Calu3 (cell line): Measurements from ENCODE around the gene LAMTOR2. TPM values are rescaled to one million over a fixed set of nuclear protein-coding genes. Genes with fewer than 3 reads are reported as not detected.

Experiments used
- Bru-seq: library from RNA; stranded (reverse); fragments of 400-500 nt; gene quantifications from one replicate; lab custom pipeline; 2021; lab: Mats Ljungman, UMichigan
- BruChase-seq, 2 experiments: library from RNA; stranded (reverse); fragments of 400-500 nt; gene quantifications; one replicate each; lab custom pipeline; 2021; lab: Mats Ljungman, UMichigan
- BruUV-seq: library from RNA; stranded (reverse); fragments of 400-500 nt; replicated peaks from 2 replicates; lab custom pipeline; 2021; lab: Mats Ljungman, UMichigan
- CTCF ChIA-PET: fragments of 300-600 bp; sonication (Branson Sonifier 250); formaldehyde crosslinking; loops from one replicate; lab custom pipeline; 2022; ENCODE audit warnings: antibody characterized with exemption; lab: Charles Lee
- DNase-seq: peaks from one replicate; pipeline ENCODE4 v3.0.0; 2022
- H3K27ac Mint-ChIP-seq: one replicate; pipeline ENCODE4 v1.8.0; 2022; ENCODE audit warnings: mixed read lengths; ENCODE audit not compliant: unreplicated experiment
- H3K27me3 Mint-ChIP-seq: one replicate; pipeline ENCODE4 v1.8.0; 2022; ENCODE audit warnings: mixed read lengths; ENCODE audit not compliant: unreplicated experiment
- H3K36me3 Mint-ChIP-seq: one replicate; pipeline ENCODE4 v1.8.0; 2022; ENCODE audit warnings: mild to moderate bottlenecking, moderate library complexity, mixed read lengths; ENCODE audit not compliant: insufficient read depth, unreplicated experiment
- H3K4me1 Mint-ChIP-seq: one replicate; pipeline ENCODE4 v1.8.0; 2022; ENCODE audit warnings: mild to moderate bottlenecking, low read depth, mixed read lengths; ENCODE audit not compliant: unreplicated experiment
- H3K4me3 Mint-ChIP-seq: one replicate; pipeline ENCODE4 v1.8.0; 2022; ENCODE audit warnings: mild to moderate bottlenecking, low read depth, moderate library complexity, mixed read lengths; ENCODE audit not compliant: unreplicated experiment
- H3K9me3 Mint-ChIP-seq: one replicate; pipeline ENCODE4 v1.8.0; 2022; ENCODE audit warnings: low read depth, mixed read lengths; ENCODE audit not compliant: unreplicated experiment
- CTCF ChIP-seq: fragments of 200-600 bp; IDR thresholded peaks from one replicate; pipeline ENCODE4 v1.8.0; 2022; ENCODE audit warnings: antibody characterized with exemption; ENCODE audit not compliant: unreplicated experiment
- intact Hi-C: fragments of 100-400 bp; cut with micrococcal nuclease; formaldehyde crosslinking; loops from one replicate; pipeline ENCODE4 v1.10.0; 2022; ENCODE audit not compliant: unreplicated experiment
- long read RNA-seq: library from polyadenylated mRNA; stranded (forward); transcript quantifications from one replicate; pipeline ENCODE4 v2.0.0, GENCODE V29; 2022
- total RNA-seq: library from RNA; stranded (reverse); gene quantifications from 2 replicates; pipeline ENCODE4 v1.2.3, GENCODE V29; 2022

LAMTOR2 gene
- total RNA-seq (69.8 and 69.9 TPM in 2 replicates), Bru-seq, nascent RNA (percentile 66 among the genes with signal in this experiment), BruChase-seq, experiment 1, labeled RNA remaining after a 6-hour chase (percentile 78 among the genes with signal in this experiment), BruChase-seq, experiment 2, labeled RNA remaining after a 2-hour chase (percentile 64 among the genes with signal in this experiment)
- long read RNA-seq, transcript LAMTOR2-203 (4 exons, 655 nt), result major isoform, 245 of 257 reads
- long read RNA-seq, partial matches to known transcripts, result 5 of 257 reads
- long read RNA-seq, other reads (novel, unspliced or antisense), result 2 of 257 reads

DNA sequence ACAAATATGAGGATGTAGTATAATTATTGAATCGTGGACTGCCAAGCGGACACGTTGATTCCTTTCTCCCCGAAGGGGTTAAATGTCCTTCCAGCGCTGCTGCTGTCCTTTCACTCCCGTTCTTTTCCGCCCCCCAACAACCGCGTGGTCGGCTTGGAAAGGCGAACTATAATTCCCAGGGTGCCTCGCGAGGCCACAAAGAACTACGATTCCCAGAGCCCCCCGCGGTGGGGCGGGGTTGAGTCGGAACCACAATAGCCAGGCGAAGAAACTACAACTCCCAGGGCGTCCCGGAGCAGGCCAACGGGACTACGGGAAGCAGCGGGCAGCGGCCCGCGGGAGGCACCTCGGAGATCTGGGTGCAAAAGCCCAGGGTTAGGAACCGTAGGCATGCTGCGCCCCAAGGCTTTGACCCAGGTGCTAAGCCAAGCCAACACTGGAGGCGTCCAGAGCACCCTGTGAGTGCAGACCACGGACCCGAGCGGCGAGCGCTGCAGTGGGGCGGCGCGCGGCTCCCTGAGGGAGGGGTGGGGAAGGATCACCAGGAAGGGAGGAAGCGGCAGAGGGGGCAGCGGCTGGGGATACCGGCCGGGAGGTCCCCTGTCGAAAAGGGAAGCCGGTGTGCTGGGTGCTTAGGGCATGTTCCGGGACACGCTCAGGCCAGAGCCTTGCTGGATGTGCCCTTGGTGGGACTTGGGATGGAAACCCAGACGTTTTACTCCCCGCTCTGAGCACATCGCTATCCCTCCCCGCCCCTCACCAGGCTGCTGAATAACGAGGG lies at the start of gene LAMTOR2:
Gene LAMTOR2 (plus strand): TSS at position 283 of the 781 bp plus-strand sequence. CDS start 108 bp downstream, at position 391.
- intact Hi-C loops, result no loop called here
- Mint-ChIP-seq H3K9me3 (no peaks in the 10 kb centered on the region), H3K36me3 (peaks cover 69% of the 10 kb centered on the region), H3K4me1 (peaks cover 33% of the 10 kb centered on the region), H3K27me3 (no peaks in the 10 kb centered on the region), H3K27ac (peak within 1 kb of the TSS; percentile 80), H3K4me3 (peak within 1 kb of the TSS; percentile 99)
- TF ChIP-seq CTCF, result no peak
- BruUV-seq, result no TSS peak
- DNase-seq, result peak; percentile 99
- CTCF ChIA-PET, result interaction anchor here (2.4 kb wide), 1 partner anchor 12 kb away, joined by 10 read pairs; no protein-coding TSS in a partner anchor

DNA sequence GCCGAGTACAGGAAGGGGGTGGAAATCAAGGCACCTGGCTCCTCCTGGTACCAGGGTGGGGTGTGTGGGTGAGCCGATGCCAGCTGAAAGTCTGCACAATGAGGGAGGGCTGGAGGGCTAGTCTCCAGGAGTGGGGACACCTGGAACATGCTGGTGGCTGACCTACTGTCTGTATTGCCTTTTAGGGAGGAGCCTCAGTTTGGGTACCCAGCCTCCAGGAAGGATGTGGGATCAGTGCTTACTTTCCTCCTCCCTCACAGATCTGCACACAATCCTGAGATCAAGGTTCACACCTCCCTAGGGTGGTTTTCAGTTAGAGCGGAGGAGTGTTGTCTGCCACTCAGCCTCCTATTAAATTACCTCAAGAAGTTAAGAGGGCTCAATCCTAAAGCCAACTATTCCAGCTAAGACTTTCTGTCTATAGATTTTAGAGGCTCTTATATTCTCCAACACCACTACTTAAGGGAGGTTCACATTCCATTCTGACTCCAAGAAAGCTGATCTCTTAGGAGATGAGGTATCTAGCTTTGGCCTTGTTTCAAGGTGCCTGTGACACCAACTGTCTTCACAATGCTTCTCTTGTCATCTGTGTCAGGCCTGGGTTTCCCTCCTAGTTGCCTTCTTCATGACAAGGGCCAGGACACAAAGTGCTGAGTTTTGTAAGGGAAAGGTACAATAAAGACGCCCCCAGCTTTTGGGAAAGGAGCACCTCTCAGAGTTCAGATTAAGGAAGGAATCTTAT lies 49.6 kb upstream of the LAMTOR2 start:
- Mint-ChIP-seq H3K4me1 (peaks cover 54% of the 10 kb centered on the region), H3K9me3 (no peaks in the 10 kb centered on the region), H3K27ac (peak overlapping the region; percentile 34), H3K4me3 (no peak overlapping the region), H3K27me3 (no peaks in the 10 kb centered on the region), H3K36me3 (peaks cover 37% of the 10 kb centered on the region)
- DNase-seq, result no peak
- intact Hi-C loops, result no loop called here
- CTCF ChIA-PET, result interaction anchor here (1.0 kb wide), 1 partner anchor 15 kb away, joined by 4 read pairs; no protein-coding TSS in a partner anchor
- BruUV-seq, result no TSS peak
- no peak for TF ChIP-seq CTCF

- CTCF ChIA-PET, result interaction anchor here (0.7 to 1.8 kb wide), 4 partner anchors 19 to 69 kb away, joined by 3 to 5 read pairs (median 4); no protein-coding TSS in a partner anchor
These were observed 47.8 kb upstream of the LAMTOR2 start for GRCh38 chr1:156006666-156007376.

More at GRCh38 chr1:156006666-156007376, 47.8 kb upstream of the LAMTOR2 start:
- H3K4me3 Mint-ChIP-seq, result peak overlapping the region; percentile 41
- H3K27me3 Mint-ChIP-seq, result no peaks in the 10 kb centered on the region
- peak overlapping the region; percentile 78 for H3K27ac Mint-ChIP-seq
- TF ChIP-seq CTCF, result no peak
- intact Hi-C loops, result no loop called here
- no TSS peak for BruUV-seq
- no peaks in the 10 kb centered on the region for H3K9me3 Mint-ChIP-seq
- H3K4me1 Mint-ChIP-seq, result peaks cover 44% of the 10 kb centered on the region
- peaks cover 47% of the 10 kb centered on the region for H3K36me3 Mint-ChIP-seq
- peak; percentile 70 for DNase-seq
